K562 (cell line): ENCODE measurements around the gene SYCP3. TPM values are rescaled to one million over a fixed set of nuclear protein-coding genes. Genes with fewer than 3 reads are reported as not detected.

Experiments used
- ATAC-seq: fragments of 200-7000 bp; cut with Tn5 transposase; 3 replicates; pipeline ENCODE4 v1.9.1; 2020; ENCODE audit warnings: moderate library complexity
- BruUV-seq: library from RNA; stranded (reverse); fragments of 400-500 nt; replicated peaks from 2 replicates; lab custom pipeline; 2021; lab: Mats Ljungman, UMichigan
- CTCF ChIA-PET: fragments of 300-600 bp; formaldehyde crosslinking; extraction: SDS; loops from one replicate; lab custom pipeline; 2021; ENCODE audit warnings: low intra/inter-chr PET ratio; lab: Yijun Ruan, JAX
- POLR2A ChIA-PET: fragments of 300-600, 350-650 bp; sonication (Branson Sonifier 250); formaldehyde crosslinking; extraction: SDS; loops from one replicate; lab custom pipeline; 2021; ENCODE audit warnings: antibody characterized with exemption, inconsistent platforms; lab: Yijun Ruan, JAX
- DNase-seq, 4 experiments: peaks; one replicate each; pipeline versions ENCODE4 v3.0.0 to v3.0.0-alpha.2; 2011 to 2018; ENCODE audit warnings: low spot score in 3 of 4, mixed read lengths in 3 of 4; ENCODE audit errors: extremely low read depth in 1 of 4
- FAIRE-seq: peaks from 2 replicates; lab custom pipeline; 2011; peaks lifted over from hg19 to GRCh38; lab: Jason Lieb, UNC
- H2AFZ ChIP-seq: 2 replicates; pipeline ENCODE4 v1.6.0; 2011; ENCODE audit warnings: low read depth, low read length, control low read depth, inconsistent platforms
- H3K27ac ChIP-seq: fragments of 200-600 bp; 3 replicates; pipeline ENCODE4 v1.8.0; 2011; ENCODE audit warnings: low read depth, mild to moderate bottlenecking, control low read depth, inconsistent platforms, low read length, moderate library complexity, mixed read lengths; ENCODE audit errors: extremely low read depth
- H3K27me3 ChIP-seq, 2 experiments: fragments of 300-600 bp in 1 of 2; 2 replicates in 1 of 2; 3 replicates in 1 of 2; pipeline versions ENCODE4 v1.6.0 to v1.8.0; 2011; ENCODE audit warnings: inconsistent platforms in 2 of 2, low read length in 2 of 2, mild to moderate bottlenecking in 1 of 2, mixed read lengths in 1 of 2, moderate library complexity in 1 of 2; ENCODE audit not compliant: control insufficient read depth in 2 of 2, insufficient read depth in 2 of 2
- H3K36me3 ChIP-seq: fragments of 300-600 bp; 3 replicates; pipeline ENCODE4 v1.8.0; 2011; ENCODE audit warnings: mild to moderate bottlenecking, low read length, inconsistent platforms; ENCODE audit not compliant: control insufficient read depth, insufficient read depth
- H3K4me1 ChIP-seq, 2 experiments: fragments of 200-600 bp in 1 of 2; replicated peaks in 1 of 2; 2 replicates in 1 of 2; 3 replicates in 1 of 2; pipeline versions ENCODE4 v1.5.1 to v1.8.0; 2011; ENCODE audit warnings: inconsistent platforms in 2 of 2, low read length in 2 of 2, mild to moderate bottlenecking in 1 of 2, mixed read lengths in 1 of 2, moderate library complexity in 1 of 2; ENCODE audit not compliant: control insufficient read depth in 2 of 2, insufficient read depth in 2 of 2
- H3K4me2 ChIP-seq: 2 replicates; pipeline ENCODE4 v1.6.1; 2011; ENCODE audit warnings: low read length, control low read depth, inconsistent platforms, mixed read lengths; ENCODE audit not compliant: insufficient read depth
- H3K4me3 ChIP-seq: fragments of 200-600 bp; sonication (generic), shearing (Covaris generic); 2 replicates; pipeline ENCODE4 v1.5.1; 2016; ENCODE audit warnings: control low read depth, inconsistent platforms
- H3K79me2 ChIP-seq: fragments of 200-600 bp; 3 replicates; pipeline ENCODE4 v1.8.0; 2011; ENCODE audit warnings: low read length, inconsistent platforms; ENCODE audit not compliant: control insufficient read depth, insufficient read depth
- H3K9ac ChIP-seq, 2 experiments: 2 replicates each; pipeline versions ENCODE4 v1.6.0 to v1.6.1; 2011; ENCODE audit warnings: low read depth in 2 of 2, low read length in 2 of 2, control low read depth in 1 of 2, inconsistent platforms in 1 of 2, mild to moderate bottlenecking in 1 of 2, mixed read lengths in 1 of 2; ENCODE audit not compliant: insufficient read depth in 1 of 2
- H3K9me1 ChIP-seq: one replicate; pipeline ENCODE4 v1.6.0; 2011; ENCODE audit warnings: inconsistent platforms, mild to moderate bottlenecking, low read length, moderate library complexity; ENCODE audit not compliant: control insufficient read depth, insufficient read depth
- H3K9me3 ChIP-seq: replicated peaks from 2 replicates; pipeline ENCODE4 v1.5.1; 2011; ENCODE audit warnings: low read depth, low read length, inconsistent platforms; ENCODE audit not compliant: control insufficient read depth, insufficient read depth
- H4K20me1 ChIP-seq: replicated peaks from 2 replicates; pipeline ENCODE4 v1.6.1; 2011; ENCODE audit warnings: low read length, inconsistent platforms, mixed read lengths; ENCODE audit not compliant: control insufficient read depth, insufficient read depth
- NCOA6 ChIP-seq: fragments of 450-650 bp; IDR thresholded peaks from 2 replicates; pipeline ENCODE4 v1.6.1; 2017; ENCODE audit warnings: mild to moderate bottlenecking
- POLR2A ChIP-seq: fragments of 450-650 bp; conservative IDR thresholded peaks from 2 replicates; pipeline ENCODE4 v1.6.1; 2016
- ZNF23 ChIP-seq: fragments of 250-450 bp; sonication (Bioruptor Pico); IDR thresholded peaks from 2 replicates; pipeline ENCODE4 v1.4.0; 2020; ENCODE audit warnings: mild to moderate bottlenecking
- WGBS: fragments of 100-300 bp; shearing (Covaris generic); methylation state at CpG from one replicate; pipeline ENCODE4 v1.1.6; 2016; ENCODE audit warnings: low coverage, mixed read lengths; ENCODE audit not compliant: insufficient coverage; ENCODE audit errors: missing lambda C conversion rate; 5-methylcytosine and 5-hydroxymethylcytosine counted together
- in situ Hi-C: fragments of 300-500 bp; cut with MboI; formaldehyde crosslinking; loops from 4 replicates; pipeline ENCODE4 v1.15.0; 2018; ENCODE audit warnings: inconsistent platforms, mixed read lengths
- intact Hi-C: fragments of 100-400 bp; cut with micrococcal nuclease; formaldehyde crosslinking; loops from 2 replicates; pipeline ENCODE4 v1.14.2; 2022
- polyA plus RNA-seq, 8 experiments: library from polyadenylated mRNA; depleted of rRNA in 4 of 8; stranded (reverse) in 5 of 8; unstranded in 3 of 8; fragments of >200 nt; fragmentation: Nextera tagmentation in 2 of 8; fragmentation: Illumina TruSeq in 1 of 8; extraction: Ambion mirVana in 2 of 8; extraction: Trizol in 1 of 8; gene quantifications; 2 replicates each; pipeline versions ENCODE4 v1.2.1 to v1.2.3, GENCODE V29; 2011 to 2014; ENCODE audit warnings: inconsistent platforms in 1 of 8, missing spikeins in 1 of 8
- total RNA-seq, 7 experiments: library from RNA; depleted of rRNA in 6 of 7; stranded (reverse); fragments of >200 nt in 6 of 7; fragmentation: Illumina TruSeq in 2 of 7; extraction: Trizol in 2 of 7; gene quantifications; 2 replicates each; pipeline versions ENCODE4 v1.2.1 to v1.2.3, GENCODE V29; 2011 to 2021; ENCODE audit warnings: low replicate concordance in 1 of 7

SYCP3 gene
- total and polyA plus RNA-seq, 9 of the 15 experiments (the other 6 are each of a cell fraction or from before 2014, with no cell fraction given), result 0.11 to 0.25 (median 0.22) TPM; not detected in 4

DNA sequence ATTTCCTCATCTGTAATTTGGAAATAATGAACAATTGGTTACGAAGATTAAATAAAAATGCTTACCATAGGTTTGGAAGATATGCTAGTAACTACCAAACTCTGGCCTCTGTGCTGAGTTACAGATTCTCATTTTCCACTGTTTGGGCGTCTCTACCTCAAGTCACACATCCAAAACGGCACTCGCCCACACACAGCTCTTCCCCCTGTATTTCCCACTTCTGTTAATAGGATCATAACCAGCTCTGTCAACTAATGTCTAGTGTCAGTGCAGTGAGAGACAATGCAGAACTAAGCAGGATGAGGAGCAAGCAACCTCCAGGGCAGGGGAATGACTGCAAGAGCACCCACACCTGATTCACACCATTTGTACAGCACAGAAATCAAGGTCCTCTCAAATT lies 10.9 kb upstream of the SYCP3 start:
- TF ChIP-seq POLR2A (0 out of 2 replicates have a peak, but pooled peaks have one; percentile 4), NCOA6 (no peak)
- ChIA-PET CTCF (no interaction called here), POLR2A (no interaction called here)
- Histone ChIP-seq H3K9me1 (no peaks in the 10 kb centered on the region), H3K4me1 (no peaks in the 10 kb centered on the region), H3K27me3 (no peaks in the 10 kb centered on the region), H3K9ac (no peak overlapping the region), H3K9me3 (no peaks in the 10 kb centered on the region), H3K36me3 (peaks cover 73% of the 10 kb centered on the region), H3K4me3 (no peak overlapping the region), H3K4me2 (no peak overlapping the region), H3K27ac (no peak overlapping the region), H2AFZ (no peak overlapping the region), H3K79me2 (no peaks in the 10 kb centered on the region), H4K20me1 (no peaks in the 10 kb centered on the region)
- 91% methylated on average over 4 of the region's 4 CpGs for WGBS
- FAIRE-seq, result no peak
- DNase-seq, result no peak
- BruUV-seq, result no TSS peak
- peak; percentile 35; the same call in 1 of the 3 replicates for ATAC-seq
- intact Hi-C loops (loop anchor here (10.0 kb wide), 1 partner anchor 255 kb away; no protein-coding TSS in a partner anchor), in situ Hi-C loops (no loop called here)

DNA sequence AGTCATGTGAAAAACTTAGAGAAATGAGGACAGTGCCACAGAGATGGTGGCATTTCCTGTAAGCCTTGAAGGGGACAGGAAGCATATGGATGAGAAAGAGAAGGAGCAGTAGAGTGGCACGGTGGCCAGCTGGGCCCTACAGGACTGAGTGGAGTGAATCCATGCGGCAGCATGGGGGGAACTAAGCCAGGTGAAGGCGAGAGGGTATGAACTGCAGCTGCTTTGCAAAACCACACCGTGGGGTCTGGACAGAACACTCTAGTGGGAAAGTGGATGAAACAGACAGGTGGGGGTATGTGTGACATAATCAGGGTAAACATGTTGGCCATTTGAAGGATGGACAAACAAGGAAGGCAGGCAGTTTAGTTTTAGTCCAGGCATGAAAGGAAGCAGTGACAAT lies 10.4 kb upstream of the SYCP3 start:
- BruUV-seq, result no TSS peak
- Histone ChIP-seq H3K9me1 (no peaks in the 10 kb centered on the region), H3K9me3 (no peaks in the 10 kb centered on the region), H3K27ac (no peak overlapping the region), H2AFZ (no peak overlapping the region), H3K4me1 (no peaks in the 10 kb centered on the region), H3K4me3 (no peak overlapping the region), H3K79me2 (no peaks in the 10 kb centered on the region), H3K36me3 (peaks cover 77% of the 10 kb centered on the region), H3K9ac (no peak overlapping the region), H3K27me3 (no peaks in the 10 kb centered on the region), H4K20me1 (no peaks in the 10 kb centered on the region), H3K4me2 (no peak overlapping the region)
- ChIA-PET POLR2A (interaction anchor here (0.5 kb wide), 1 partner anchor 1063 kb away, joined by 4 read pairs; no protein-coding TSS in a partner anchor), CTCF (no interaction called here)
- WGBS, result 86% methylated on average over 4 of the region's 4 CpGs
- no peak for FAIRE-seq
- no peak for DNase-seq
- peak; percentile 25; the same call in 1 of the 3 replicates for ATAC-seq
- in situ Hi-C loops, result no loop called here
- TF ChIP-seq POLR2A, result 0 out of 2 replicates have a peak, but pooled peaks have one; percentile 31
- TF ChIP-seq ZNF23 (CRISPR knock-in tag), result no peak
- intact Hi-C loops, result loop anchor here (10.0 kb wide), 1 partner anchor 255 kb away; no protein-coding TSS in a partner anchor
